VCaP (cell line): ENCODE data around the gene GAB4.
A peak's percentile ranks its signal among the peaks of the same experiment; 100 is the strongest.

Experiments
- H3K27ac ChIP-seq: fragments of 450-650 bp; 2 replicates; pipeline ENCODE4 v1.5.1; 2017
- CTCF ChIP-seq: fragments of 450-650 bp; conservative IDR thresholded peaks from 2 replicates; pipeline ENCODE4 v1.5.1; 2017; ENCODE audit warnings: mild to moderate bottlenecking, moderate library complexity

The GAB4 gene

GRCh38 chr22:16964366-16964765 is 43.7 kb downstream of the GAB4 start:
- TF ChIP-seq CTCF, result no peak

GRCh38 chr22:16963189-16963945 is 44.7 kb downstream of the GAB4 start:
- H3K27ac ChIP-seq, result no peak overlapping the region
- no peak for TF ChIP-seq CTCF

More at GRCh38 chr22:16964366-16964765, 43.7 kb downstream of the GAB4 start:
- no peak overlapping the region for H3K27ac ChIP-seq

- no peak for TF ChIP-seq CTCF
- H3K27ac ChIP-seq, result no peak overlapping the region
Measured at GRCh38 chr22:16962501-16962900, 45.5 kb downstream of the GAB4 start.

- no peak for TF ChIP-seq CTCF
- H3K27ac ChIP-seq, result no peak overlapping the region
Measured at GRCh38 chr22:16961477-16962186, 46.4 kb downstream of the GAB4 start.

- no peak for TF ChIP-seq CTCF
- no peak overlapping the region for H3K27ac ChIP-seq
Measured at GRCh38 chr22:16960884-16961249, 47.2 kb downstream of the GAB4 start.

- H3K27ac ChIP-seq, result no peak overlapping the region
- TF ChIP-seq CTCF, result no peak
Measured at GRCh38 chr22:16960220-16960883, 47.7 kb downstream of the GAB4 start.

GRCh38 chr22:16959345-16959930 is 48.6 kb downstream of the GAB4 start:
- H3K27ac ChIP-seq, result peak overlapping the region; percentile 14; the same call in 1 of the 2 replicates
- no peak for TF ChIP-seq CTCF
